GM12891 (cell line): ENCODE measurements around the gene TNNI3K.

Experiments used
- DNase-seq: peaks from one replicate; pipeline ENCODE4 v3.0.0; 2011; ENCODE audit warnings: low spot score; ENCODE audit not compliant: insufficient read length
- FAIRE-seq: peaks from 2 replicates; lab custom pipeline; 2011; peaks lifted over from hg19 to GRCh38; lab: Jason Lieb, UNC
- PAX5 ChIP-seq: IDR thresholded peaks from 2 replicates; pipeline ENCODE4 v1.6.1; 2011; ENCODE audit warnings: low read length, moderate library complexity, mild to moderate bottlenecking; ENCODE audit not compliant: insufficient read depth, severe bottlenecking
- POLR2A ChIP-seq: IDR thresholded peaks from 2 replicates; pipeline ENCODE4 v1.6.1; 2011; ENCODE audit warnings: low read depth, low read length, control low read depth
- POLR2AphosphoS5 ChIP-seq: IDR thresholded peaks from 2 replicates; pipeline ENCODE4 v1.6.1; 2011; ENCODE audit warnings: low read depth, low read length, control low read depth
- POU2F2 ChIP-seq: IDR thresholded peaks from 2 replicates; pipeline ENCODE4 v1.6.1; 2011; ENCODE audit warnings: low read depth, mild to moderate bottlenecking, control low read depth, low read length, moderate library complexity
- SPI1 ChIP-seq: IDR thresholded peaks from 2 replicates; pipeline ENCODE4 v1.6.1; 2011; ENCODE audit warnings: low read depth, low read length, control low read depth
- TAF1 ChIP-seq: IDR thresholded peaks from 2 replicates; pipeline ENCODE4 v1.6.1; 2011; ENCODE audit warnings: low read depth, low read length, control low read depth

TNNI3K gene

DNA sequence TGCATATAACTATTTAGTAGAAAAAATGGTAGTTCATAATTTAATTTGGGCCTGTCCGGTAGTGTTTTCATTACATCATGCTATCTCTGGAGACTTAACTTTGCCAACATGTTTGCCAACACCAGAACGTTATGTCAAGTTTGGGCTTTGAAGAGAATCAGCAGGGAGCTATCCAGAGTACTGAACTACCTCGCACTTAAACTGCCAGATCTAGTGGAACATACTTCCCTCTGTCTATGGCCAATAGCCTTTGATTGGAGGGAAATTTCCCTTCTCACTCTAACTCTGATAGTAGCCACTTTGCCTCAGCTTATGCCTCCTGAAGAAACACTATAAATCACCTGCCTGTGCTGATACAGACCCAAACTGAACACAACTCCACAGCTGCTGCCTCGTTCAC is 267.2 kb downstream of the TNNI3K start:
- DNase-seq (no peak), FAIRE-seq (no peak)
- no peak for TF ChIP-seq POLR2A
- no peak for TF ChIP-seq POU2F2
- TF ChIP-seq POLR2AphosphoS5 = no peak
- no peak for TF ChIP-seq PAX5
- no peak for TF ChIP-seq TAF1
- no peak for TF ChIP-seq SPI1

DNA sequence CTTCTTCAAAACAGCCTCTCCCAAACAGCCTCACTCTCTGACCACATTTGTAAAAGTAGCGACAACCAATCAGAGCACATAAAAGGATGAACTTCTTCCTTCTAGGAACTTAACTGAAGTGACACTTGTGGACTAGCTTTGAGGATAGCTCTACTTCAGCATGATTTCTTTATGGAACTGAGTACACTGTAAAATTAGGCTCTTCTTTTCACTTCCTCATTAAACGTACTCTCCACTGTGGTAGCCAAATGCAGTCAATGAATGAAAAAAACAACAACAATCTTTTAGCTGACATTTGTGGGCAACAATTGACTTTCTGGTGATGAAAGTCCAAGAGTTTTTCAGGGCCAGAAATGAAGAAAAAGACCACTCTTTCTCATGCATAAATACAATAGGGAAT is 267.7 kb downstream of the TNNI3K start:
- TF ChIP-seq PAX5 (no peak), TAF1 (no peak), SPI1 (peak; percentile 70)
- no peak for FAIRE-seq
- DNase-seq = no peak

- peak; percentile 9 for DNase-seq
- no peak for TF ChIP-seq POLR2AphosphoS5
- no peak for TF ChIP-seq TAF1
- FAIRE-seq = peak; percentile 94
Measured at GRCh38 chr1:74504125-74504932, 269.1 kb downstream of the TNNI3K start.

DNA sequence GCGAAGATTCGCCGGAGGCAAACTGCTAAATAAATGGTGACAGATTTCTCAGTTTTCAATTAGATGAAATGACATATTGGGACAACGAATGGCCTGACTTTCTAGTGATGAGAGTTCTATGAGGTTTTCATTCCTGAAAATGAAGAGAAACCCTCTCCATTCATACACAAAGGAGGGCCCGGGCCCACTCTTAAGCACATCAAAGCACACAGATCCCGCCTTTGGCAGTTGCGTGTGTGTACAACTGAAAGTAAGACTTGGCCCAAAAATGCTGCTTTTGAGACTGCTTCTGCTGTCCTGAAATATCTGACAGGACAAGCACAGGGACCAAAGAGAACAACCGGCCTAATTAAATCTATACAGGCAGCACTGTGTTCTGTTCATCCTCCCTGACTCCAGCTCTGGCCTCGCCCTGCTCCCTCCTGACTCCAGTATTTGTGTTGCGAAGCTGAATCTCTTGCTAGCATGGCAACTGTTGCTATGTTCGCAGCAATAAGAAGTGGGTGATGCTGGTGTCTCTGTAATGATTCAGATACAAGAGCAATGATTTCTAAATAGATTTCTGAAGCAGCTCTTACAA is 269.8 kb downstream of the TNNI3K start:
- no peak for FAIRE-seq
- TF ChIP-seq POLR2A (no peak), PAX5 (no peak), SPI1 (no peak), POLR2AphosphoS5 (no peak), TAF1 (no peak), POU2F2 (no peak)
- no peak for DNase-seq

- TF ChIP-seq POLR2AphosphoS5 = no peak
- no peak for TF ChIP-seq POU2F2
- no peak for TF ChIP-seq SPI1
- no peak for DNase-seq
- FAIRE-seq = no peak
Measured at GRCh38 chr1:74505928-74506710, 270.9 kb downstream of the TNNI3K start.

GRCh38 chr1:74508449-74508848 is 273.3 kb downstream of the TNNI3K start:
- no peak for TF ChIP-seq POLR2A
- no peak for TF ChIP-seq TAF1
- TF ChIP-seq SPI1 = no peak
- no peak for TF ChIP-seq POLR2AphosphoS5
- TF ChIP-seq POU2F2 = no peak
- no peak for TF ChIP-seq PAX5
- FAIRE-seq (no peak), DNase-seq (no peak)

DNA sequence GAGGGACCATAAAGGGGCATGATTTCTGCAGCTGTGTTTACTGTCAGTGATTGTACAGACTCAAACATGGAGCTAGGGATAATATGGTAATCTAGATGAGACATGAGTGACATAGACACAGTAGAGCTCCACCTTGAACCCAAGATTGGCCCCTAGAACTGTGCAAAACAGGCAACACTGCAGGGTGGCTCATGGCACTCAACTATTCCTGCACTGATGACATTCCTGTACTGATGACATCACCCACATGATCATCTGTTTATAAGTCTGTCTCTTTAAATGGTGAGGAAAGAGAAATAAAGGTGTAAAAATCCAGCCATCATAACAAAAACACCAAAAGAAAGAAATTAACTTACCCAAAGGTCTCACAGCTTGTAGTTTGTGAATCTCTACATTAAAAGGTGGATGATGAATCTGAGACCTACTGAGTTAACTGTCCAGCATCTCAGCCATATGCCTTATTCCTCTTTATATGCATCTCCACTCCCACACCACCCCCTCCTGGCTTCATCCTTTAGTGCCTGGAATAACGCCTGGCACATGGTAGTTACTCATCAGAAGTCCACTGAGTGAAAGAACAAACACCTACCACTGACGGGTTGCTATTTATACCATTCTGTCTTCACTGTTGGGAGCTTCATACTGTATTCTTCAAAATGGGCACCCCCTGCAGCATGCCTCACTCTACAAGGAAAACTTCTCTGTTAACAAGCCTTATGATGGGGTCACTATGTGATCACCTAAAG is 277.2 kb downstream of the TNNI3K start, which contains the start of gene LRRC53:
Gene LRRC53, minus strand, starts transcription at position 442 of the 746 bp plus-strand sequence. CDS start 29,262 bp downstream, outside the sequence.
- TF ChIP-seq POU2F2 (no peak), SPI1 (no peak), TAF1 (no peak), POLR2AphosphoS5 (no peak), POLR2A (no peak), PAX5 (no peak)
- no peak for DNase-seq

GRCh38 chr1:74513411-74514300 is 278.5 kb downstream of the TNNI3K start:
- FAIRE-seq (no peak), DNase-seq (no peak)
- TF ChIP-seq POU2F2 (no peak), PAX5 (no peak), POLR2A (no peak), POLR2AphosphoS5 (no peak), SPI1 (no peak), TAF1 (no peak)

More for the DNA sequence above, 277.2 kb downstream of the TNNI3K start, which contains the start of gene LRRC53:
- FAIRE-seq = no peak

DNA sequence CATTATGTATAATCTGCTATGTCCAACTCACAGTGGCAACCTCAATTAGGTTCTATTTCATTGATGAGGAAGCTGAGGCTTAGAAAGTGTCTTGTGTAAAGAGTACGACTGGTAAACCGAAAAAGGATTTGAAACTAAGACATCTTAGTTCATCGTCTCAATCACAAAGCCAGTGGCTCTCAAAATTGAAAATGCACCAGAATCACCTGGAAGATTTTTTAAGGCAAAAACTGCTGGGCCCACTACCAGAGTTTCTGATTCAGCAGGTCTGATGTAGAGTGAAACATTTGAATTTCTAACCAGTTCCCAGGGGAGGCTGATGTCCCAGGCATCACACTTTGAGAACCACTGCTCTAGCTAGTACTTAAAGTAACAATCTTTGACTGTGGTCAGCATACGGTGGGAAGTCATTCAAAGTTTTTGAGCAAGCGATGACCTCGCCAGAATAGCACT is 282.4 kb downstream of the TNNI3K start:
- TF ChIP-seq POU2F2 (no peak), SPI1 (peak; percentile 73)
- no peak for DNase-seq
- peak; percentile 65 for FAIRE-seq
